Neural progenitor cell (in vitro differentiated cells): Measurements from ENCODE around the gene BHLHA9.

ENCODE experiments used
- EZH2 ChIP-seq: fragments of 200-600 bp; sonication (generic); IDR thresholded peaks from 2 replicates; pipeline ENCODE4 v1.6.1; 2017; ENCODE audit warnings: antibody characterized with exemption, mild to moderate bottlenecking, moderate library complexity
- TF ChIP-seq, protein P1 (sequence below): fragments of 200-600 bp; sonication (generic); IDR thresholded peaks from 2 replicates; pipeline ENCODE4 v1.5.1; 2017; ENCODE audit warnings: antibody characterized with exemption, mild to moderate bottlenecking

DNA sequence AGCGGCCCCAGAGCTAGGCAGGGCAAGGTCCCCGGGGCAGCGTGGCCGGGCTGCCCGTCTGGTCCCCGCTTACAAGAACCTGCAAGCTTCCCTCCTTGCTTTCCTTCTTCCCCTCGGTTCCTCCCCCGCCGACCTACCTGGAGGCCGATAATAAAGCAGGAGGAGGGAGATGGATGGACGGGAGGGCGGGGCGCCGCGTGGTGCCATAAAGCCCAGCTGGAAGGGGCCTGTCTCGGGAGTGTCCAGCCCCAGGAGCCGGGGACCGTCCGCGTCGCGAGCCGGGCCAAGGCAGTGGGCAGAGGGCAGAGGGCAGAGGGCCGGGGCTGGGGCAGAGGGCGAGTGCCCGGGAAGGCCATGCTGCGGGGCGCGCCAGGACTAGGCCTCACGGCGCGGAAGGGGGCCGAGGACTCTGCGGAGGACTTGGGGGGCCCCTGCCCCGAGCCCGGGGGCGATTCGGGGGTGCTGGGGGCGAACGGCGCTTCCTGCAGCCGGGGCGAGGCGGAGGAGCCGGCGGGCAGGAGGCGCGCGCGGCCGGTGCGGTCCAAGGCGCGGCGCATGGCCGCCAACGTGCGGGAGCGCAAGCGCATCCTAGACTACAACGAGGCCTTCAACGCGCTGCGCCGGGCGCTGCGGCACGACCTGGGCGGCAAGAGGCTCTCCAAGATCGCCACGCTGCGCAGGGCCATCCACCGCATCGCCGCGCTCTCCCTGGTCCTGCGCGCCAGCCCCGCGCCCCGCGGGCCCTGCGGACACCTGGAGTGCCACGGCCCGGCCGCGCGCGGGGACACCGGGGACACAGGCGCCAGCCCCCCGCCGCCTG, at the start of gene BHLHA9:
- TF ChIP-seq, protein P1, sequence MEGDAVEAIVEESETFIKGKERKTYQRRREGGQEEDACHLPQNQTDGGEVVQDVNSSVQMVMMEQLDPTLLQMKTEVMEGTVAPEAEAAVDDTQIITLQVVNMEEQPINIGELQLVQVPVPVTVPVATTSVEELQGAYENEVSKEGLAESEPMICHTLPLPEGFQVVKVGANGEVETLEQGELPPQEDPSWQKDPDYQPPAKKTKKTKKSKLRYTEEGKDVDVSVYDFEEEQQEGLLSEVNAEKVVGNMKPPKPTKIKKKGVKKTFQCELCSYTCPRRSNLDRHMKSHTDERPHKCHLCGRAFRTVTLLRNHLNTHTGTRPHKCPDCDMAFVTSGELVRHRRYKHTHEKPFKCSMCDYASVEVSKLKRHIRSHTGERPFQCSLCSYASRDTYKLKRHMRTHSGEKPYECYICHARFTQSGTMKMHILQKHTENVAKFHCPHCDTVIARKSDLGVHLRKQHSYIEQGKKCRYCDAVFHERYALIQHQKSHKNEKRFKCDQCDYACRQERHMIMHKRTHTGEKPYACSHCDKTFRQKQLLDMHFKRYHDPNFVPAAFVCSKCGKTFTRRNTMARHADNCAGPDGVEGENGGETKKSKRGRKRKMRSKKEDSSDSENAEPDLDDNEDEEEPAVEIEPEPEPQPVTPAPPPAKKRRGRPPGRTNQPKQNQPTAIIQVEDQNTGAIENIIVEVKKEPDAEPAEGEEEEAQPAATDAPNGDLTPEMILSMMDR: no peak
- no peak for TF ChIP-seq EZH2
